ENCODE data around the gene B2M.
"Not testable (repeated sequence)": the region's sequence is repeated elsewhere in the genome, so short reads cannot be mapped to it uniquely, and the experiment has no call there.

B2M gene

DNA sequence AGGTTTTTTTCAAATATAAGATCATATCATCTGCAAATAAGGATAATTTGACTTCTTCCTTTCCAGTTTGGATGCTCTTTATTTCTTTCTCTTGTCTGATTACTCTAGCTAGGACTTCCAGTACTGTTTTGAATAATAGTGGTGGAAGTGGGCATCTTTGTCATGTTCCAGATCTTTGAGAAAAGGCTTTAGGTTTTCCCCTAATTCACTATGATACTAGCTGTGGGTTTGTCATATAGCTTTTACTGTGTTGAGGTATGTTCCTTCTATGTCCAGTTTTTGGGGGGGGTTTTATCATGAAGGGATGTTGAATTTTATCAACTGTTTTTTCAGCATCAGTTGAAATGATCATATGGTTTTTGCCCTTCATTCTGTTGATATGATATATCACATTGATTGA is 10.6 kb upstream of the B2M start:
- DNase-seq = not testable (repeated sequence)

DNA sequence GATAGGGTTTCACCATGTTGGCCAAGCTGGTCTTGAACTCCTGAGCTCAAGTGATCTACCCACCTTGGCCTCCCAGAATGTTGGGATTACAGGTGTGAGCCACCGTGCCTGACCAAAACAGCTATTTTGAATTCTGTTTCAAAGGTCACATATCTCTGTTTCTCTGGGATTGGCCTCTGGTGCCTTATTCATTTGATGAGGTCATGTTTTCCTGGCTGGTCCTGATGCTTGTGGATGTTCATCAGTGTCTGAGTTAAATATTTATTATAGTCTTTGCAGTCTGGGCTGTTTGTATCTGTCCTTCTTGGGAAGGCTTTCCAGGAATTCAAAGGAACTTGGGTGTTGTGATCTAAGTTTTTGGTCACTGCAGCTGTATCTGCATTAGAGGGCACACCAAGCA is 5.3 kb upstream of the B2M start:
- no peak for DNase-seq

GRCh38 chr15:44706401-44706800 is 4.9 kb upstream of the B2M start:
- no peak for DNase-seq

DNA sequence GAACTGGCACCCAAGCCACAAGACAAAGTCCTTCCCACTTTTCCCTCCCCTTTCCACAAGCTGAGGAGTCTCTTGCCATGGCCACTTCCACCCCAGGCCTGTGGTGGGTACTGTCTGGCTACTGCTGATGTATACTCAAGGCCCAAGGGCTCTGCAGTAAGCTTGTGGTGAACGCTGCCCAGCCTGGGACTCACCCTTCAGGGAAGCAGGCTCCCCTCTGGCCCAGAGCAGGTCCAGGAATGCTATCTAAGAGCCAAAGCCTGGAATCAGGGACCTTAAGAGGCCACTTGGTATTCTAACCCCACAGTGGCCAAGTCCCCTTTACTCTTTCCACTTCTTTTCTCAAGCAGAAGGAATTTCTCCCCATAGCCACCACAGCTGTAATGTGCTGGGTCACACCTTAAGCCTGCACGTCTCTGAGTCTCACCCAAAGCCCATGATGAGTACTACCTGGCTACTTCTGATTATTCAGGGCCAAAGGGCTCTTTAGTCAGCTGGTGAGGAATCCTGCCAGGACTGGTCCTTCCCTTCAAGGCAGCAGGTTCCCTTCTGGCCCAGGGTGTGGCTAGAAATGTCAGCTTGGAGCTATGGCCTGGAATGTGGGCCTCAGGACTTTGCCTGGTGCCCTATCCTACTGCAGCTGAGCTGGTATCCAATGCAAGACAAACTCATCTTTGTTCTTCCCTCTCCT is 4.2 kb upstream of the B2M start:
- no peak for DNase-seq

GRCh38 chr15:44710236-44711095 is 851 bp upstream of the B2M start:
- peak; percentile 83 to 90 for DNase-seq

- DNase-seq = peak; percentile 57 to 61
These were observed 527 bp downstream of the B2M start for GRCh38 chr15:44711743-44712345.

DNA sequence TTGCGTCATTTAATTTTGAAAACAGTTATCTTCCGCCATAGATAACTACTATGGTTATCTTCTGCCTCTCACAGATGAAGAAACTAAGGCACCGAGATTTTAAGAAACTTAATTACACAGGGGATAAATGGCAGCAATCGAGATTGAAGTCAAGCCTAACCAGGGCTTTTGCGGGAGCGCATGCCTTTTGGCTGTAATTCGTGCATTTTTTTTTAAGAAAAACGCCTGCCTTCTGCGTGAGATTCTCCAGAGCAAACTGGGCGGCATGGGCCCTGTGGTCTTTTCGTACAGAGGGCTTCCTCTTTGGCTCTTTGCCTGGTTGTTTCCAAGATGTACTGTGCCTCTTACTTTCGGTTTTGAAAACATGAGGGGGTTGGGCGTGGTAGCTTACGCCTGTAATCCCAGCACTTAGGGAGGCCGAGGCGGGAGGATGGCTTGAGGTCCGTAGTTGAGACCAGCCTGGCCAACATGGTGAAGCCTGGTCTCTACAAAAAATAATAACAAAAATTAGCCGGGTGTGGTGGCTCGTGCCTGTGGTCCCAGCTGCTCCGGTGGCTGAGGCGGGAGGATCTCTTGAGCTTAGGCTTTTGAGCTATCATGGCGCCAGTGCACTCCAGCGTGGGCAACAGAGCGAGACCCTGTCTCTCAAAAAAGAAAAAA is 1.2 kb downstream of the B2M start:
- peak; percentile 85 for DNase-seq

- peak in 1 of 2 donors; percentile 58 for DNase-seq
These were observed 2.0 kb downstream of the B2M start for GRCh38 chr15:44713006-44713966.

GRCh38 chr15:44715142-44715796 is 4.0 kb downstream of the B2M start:
- no peak for DNase-seq

DNA sequence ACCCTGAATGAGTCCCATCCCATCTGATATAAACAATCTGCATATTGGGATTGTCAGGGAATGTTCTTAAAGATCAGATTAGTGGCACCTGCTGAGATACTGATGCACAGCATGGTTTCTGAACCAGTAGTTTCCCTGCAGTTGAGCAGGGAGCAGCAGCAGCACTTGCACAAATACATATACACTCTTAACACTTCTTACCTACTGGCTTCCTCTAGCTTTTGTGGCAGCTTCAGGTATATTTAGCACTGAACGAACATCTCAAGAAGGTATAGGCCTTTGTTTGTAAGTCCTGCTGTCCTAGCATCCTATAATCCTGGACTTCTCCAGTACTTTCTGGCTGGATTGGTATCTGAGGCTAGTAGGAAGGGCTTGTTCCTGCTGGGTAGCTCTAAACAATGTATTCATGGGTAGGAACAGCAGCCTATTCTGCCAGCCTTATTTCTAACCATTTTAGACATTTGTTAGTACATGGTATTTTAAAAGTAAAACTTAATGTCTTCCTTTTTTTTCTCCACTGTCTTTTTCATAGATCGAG is 4.5 kb downstream of the B2M start:
- DNase-seq = no peak

DNA sequence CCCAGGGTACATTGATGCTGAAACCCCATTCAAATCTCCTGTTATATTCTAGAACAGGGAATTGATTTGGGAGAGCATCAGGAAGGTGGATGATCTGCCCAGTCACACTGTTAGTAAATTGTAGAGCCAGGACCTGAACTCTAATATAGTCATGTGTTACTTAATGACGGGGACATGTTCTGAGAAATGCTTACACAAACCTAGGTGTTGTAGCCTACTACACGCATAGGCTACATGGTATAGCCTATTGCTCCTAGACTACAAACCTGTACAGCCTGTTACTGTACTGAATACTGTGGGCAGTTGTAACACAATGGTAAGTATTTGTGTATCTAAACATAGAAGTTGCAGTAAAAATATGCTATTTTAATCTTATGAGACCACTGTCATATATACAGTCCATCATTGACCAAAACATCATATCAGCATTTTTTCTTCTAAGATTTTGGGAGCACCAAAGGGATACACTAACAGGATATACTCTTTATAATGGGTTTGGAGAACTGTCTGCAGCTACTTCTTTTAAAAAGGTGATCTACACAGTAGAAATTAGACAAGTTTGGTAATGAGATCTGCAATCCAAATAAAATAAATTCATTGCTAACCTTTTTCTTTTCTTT is 5.8 kb downstream of the B2M start:
- no peak for DNase-seq

DNA sequence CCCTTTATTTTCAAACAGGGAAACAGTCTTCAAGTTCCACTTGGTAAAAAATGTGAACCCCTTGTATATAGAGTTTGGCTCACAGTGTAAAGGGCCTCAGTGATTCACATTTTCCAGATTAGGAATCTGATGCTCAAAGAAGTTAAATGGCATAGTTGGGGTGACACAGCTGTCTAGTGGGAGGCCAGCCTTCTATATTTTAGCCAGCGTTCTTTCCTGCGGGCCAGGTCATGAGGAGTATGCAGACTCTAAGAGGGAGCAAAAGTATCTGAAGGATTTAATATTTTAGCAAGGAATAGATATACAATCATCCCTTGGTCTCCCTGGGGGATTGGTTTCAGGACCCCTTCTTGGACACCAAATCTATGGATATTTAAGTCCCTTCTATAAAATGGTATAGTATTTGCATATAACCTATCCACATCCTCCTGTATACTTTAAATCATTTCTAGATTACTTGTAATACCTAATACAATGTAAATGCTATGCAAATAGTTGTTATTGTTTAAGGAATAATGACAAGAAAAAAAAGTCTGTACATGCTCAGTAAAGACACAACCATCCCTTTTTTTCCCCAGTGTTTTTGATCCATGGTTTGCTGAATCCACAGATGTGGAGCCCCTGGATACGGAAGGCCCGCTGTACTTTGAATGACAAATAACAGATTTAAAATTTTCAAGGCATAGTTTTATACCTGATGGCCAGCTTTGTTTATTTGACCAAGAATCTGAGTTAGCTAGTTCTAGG is 7.0 kb downstream of the B2M start:
- DNase-seq = no peak

GRCh38 chr15:44718927-44719292 is 7.6 kb downstream of the B2M start:
- DNase-seq = no peak

GRCh38 chr15:44719293-44719999 is 8.1 kb downstream of the B2M start:
- DNase-seq = peak in 1 of 2 donors; percentile 52

- not testable (repeated sequence) for DNase-seq
These were observed 8.7 kb downstream of the B2M start for GRCh38 chr15:44720000-44720435.

GRCh38 chr15:44720460-44721176 is 9.3 kb downstream of the B2M start:
- DNase-seq = peak in 1 of 2 donors; percentile 34

DNA sequence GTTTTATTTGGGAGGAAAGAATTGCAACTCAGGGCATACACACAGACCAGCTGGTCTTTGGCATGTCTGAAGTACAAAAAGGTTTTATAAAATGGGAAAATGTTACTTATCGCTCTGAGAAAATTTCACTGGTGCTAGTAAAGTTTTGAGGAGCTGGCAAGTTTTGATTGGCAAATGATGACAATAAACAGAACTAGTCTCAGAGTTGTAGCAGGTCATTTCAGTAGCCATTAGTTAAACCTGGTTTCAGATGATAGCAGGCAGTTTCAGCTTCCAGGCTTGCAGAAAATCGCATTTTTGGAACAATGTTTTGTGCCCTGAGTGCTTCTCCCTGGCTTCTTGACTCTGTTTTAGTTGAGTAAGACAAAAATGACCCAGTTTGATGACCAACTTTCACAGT is 10.7 kb downstream of the B2M start:
- DNase-seq = no peak

GRCh38 chr15:44726136-44726535 is 14.8 kb downstream of the B2M start:
- no peak for DNase-seq
